Endothelial cell of umbilical vein (primary cell): ENCODE measurements around the gene ATOX1.

Experiments used
- CTCF ChIP-seq, 2 donors: IDR thresholded peaks; 1 replicate in 1 of 2; 2 replicates in 1 of 2; pipeline ENCODE4 v1.5.1; 2011; ENCODE audit warnings: low read length in 2 of 2, mild to moderate bottlenecking in 2 of 2, moderate library complexity in 2 of 2, control low read depth in 1 of 2, inconsistent platforms in 1 of 2, low read depth in 1 of 2; ENCODE audit not compliant: insufficient read depth in 1 of 2; ENCODE audit errors: extremely low read depth in 1 of 2
- EZH2 ChIP-seq: IDR thresholded peaks from 2 replicates; pipeline ENCODE4 v1.6.1; 2012; ENCODE audit warnings: borderline replicate concordance, low read depth, mild to moderate bottlenecking, moderate library complexity, low read length, inconsistent platforms; ENCODE audit not compliant: severe bottlenecking
- MYC ChIP-seq: IDR thresholded peaks from one replicate; pipeline ENCODE4 v1.6.1; 2011; ENCODE audit warnings: mild to moderate bottlenecking, low read depth, low read length
- POLR2A ChIP-seq: IDR thresholded peaks from 2 replicates; pipeline ENCODE4 v1.6.1; 2012; ENCODE audit warnings: low read depth, mild to moderate bottlenecking, control low read depth, low read length
- POLR2AphosphoS5 ChIP-seq: IDR thresholded peaks from 2 replicates; pipeline ENCODE4 v1.6.1; 2012; ENCODE audit warnings: low read depth, mild to moderate bottlenecking, control low read depth, low read length, moderate library complexity; ENCODE audit not compliant: insufficient read depth

DNA sequence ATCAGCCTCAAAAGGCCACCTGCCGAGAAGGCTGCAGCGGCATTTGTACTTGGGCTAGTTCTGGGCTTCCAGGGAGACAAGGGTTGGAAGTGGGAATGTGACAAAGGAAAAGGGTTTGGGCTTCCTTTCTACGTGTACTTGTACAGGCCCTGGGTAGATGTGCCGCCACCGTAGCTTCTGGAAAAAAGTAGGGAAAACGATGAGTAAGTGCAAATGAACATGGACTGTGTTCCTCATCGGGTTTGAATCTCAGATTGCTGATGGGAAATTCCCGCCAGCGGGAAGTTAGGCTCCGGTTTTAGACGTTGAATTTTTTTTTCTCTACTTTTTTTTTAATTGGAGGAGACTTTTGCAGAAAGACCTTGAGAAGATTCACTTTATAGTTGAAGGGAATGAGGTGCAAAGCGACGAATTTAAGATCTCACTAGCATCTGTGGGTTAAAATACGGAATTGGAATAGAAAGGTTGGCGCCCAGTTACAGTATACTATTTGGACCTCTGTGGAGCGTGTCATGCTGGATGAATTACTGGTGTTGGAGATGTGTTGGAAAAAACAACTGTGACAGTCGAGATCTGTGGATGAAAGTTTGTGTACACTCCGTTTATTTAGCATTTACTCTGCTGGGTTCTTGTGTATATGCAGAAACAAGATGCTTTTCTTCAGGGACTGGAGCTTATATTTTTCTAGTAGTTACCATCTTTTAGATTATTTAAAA is 14.6 kb upstream of the ATOX1 start:
- no peak for TF ChIP-seq MYC
- no peak for TF ChIP-seq CTCF (IDR thresholded peaks at IDR 0.05; ENCODE audit: extremely low read depth in 1 of 2, insufficient read depth in 1 of 2, low read depth in 1 of 2, low read length in 2 of 2)
- no peak for TF ChIP-seq POLR2AphosphoS5
- TF ChIP-seq POLR2A = peak; percentile 38
- no peak for TF ChIP-seq EZH2
